Stimulated activated CD8-positive, alpha-beta memory T cell treated with anti-CD3 and anti-CD28 coated beads, Interleukin-2, amount 100 ng/mL, for 48 hours (primary cell): ENCODE data around the gene HIVEP3.

Experiments
- DNase-seq, 2 donors: peaks; one replicate each; pipeline ENCODE4 v3.0.0-alpha.2; 2020; ENCODE audit warnings: low read depth in 2 of 2

HIVEP3 gene

DNA sequence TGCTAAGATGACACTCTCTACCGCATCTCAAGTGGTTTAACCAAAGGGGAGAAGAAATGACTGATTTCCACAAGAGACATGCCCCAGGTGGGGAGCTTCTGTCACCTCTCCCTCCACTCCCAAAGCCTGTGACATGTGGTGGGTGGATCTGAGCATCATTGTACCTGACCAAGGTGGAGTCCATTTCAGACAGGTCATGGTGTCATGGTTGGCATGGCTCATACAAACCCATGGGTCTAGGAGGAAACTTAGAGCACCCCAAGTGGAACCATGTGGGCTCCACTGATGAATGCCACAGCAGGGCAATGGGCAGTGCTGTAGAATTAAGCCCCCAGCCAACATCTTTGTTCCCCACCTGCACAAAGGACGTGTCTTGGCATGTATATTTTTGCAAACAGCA lies 302.7 kb downstream of the HIVEP3 start:
- no peak for DNase-seq

DNA sequence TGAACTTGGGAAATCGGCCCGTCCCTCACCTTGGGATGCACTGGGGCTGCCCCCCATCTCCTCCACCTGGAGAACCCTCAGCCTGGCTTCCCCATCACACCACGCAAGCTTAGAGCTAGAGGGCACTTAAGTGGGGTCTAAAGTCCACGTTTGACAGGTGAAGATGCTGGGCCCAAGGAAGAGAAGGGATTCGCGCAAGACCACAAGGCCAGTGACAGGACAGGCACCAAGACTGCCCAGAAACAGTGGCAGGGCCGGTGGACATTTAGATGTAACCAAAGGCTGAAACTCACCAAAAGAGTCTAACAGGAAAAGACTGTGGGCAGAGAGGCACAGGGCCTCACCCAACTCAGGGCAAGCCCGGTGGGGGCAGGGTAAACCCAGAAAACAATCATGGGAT lies 303.4 kb downstream of the HIVEP3 start:
- no peak for DNase-seq

DNA sequence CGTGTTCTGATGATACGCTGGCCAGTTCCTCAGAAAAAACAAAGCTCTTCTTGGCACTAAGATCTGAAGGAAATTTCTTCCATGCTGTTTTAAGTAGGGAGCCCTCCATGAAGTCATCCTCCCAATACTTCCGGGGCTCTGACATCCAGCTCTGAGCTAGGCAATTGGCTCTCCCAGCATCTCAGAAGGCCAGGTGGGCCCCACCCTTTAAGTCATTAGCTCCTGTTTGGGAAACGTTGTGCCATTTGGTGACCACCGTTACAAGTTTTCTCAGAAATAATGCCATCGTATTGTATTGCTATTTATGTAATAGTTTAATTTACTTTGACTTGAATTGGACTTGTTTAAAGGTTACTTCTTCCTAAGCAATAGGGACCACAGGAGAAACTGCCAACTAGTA lies 303.9 kb downstream of the HIVEP3 start:
- DNase-seq: no peak

DNA sequence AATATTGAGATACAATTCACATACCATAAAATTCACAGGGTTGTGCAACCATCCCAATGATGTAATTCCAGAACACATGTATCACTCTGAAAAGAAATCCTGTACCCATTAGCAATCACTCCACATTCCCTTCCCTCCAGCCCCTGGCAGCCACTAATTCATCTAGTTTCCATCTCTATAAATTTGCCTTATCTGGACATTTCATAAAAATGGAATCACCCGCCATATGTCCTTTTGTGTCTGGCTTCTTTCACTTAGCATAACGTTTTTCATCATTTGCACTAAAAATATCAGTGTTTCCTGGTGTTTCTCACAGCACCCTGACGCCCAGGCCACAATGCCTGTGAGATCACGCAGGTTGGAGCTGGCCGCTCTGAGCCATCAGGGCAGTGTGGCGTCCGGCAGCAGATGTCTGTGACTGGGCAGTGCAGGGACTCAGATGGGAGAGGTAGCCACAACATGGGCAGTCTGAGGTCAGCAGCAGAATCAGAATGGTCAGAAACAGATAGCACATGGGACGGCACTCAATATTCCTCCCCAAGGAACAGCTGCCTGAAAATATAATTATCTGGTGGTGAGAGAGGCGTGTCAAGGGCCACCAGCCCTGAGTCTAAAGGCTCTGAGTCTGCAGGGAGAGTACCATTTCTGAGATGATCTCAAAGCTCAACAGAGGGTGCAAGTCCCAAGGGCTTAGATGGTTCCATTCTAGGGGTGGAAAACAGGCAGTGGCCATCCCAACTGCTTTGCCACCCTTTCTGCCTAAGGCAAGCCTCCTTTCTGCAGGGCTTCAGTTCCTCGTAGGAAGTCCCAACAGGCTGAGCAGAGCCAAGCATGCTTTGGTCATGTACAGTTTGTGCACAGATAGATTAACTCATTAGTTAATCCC lies 304.8 kb downstream of the HIVEP3 start:
- no peak for DNase-seq

DNA sequence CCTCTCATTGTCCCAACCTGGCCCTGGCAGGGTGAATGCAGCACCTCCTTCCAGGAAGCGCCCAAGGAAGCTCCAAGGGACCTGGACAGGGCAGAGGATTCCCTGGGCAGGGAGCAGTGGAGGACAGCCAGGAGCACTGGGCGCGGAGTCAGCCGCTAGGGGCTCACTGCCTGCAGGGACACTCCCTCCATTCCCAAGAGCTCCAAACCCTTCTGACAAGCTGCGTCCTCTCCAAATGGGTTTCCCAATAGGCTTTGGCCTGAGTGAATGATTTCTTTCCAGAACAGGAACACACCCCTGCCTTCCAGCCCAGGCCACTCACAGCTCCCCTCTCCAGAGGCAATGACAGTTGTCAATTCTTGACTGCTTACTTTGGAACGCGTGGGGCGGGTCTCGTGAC lies 305.8 kb downstream of the HIVEP3 start:
- DNase-seq: no peak

DNA sequence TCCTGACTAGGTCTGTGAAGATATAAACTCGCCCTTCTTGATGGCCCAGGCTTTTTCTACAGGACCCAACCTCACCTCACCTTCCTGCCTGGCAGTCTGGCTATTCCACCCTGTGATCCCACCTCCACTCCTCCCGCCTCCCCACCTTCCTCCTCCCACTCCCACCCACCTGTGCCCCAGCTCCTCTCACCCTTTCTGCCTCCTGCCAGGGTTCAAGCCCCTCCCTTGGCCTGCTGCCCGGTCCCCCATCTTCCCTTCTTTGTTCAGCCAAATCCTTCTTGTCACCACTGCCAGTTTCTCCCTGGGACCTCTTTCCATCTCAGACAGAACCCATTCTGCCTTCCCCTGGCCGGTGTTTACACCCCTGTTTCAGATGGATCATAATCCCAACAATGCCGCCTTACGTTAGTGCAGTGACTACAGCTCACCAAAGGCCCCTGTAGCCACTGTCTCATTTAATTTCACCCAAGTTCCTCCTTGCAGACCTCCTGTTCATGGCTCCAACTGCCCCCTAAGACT lies 306.7 kb downstream of the HIVEP3 start:
- no peak for DNase-seq

DNA sequence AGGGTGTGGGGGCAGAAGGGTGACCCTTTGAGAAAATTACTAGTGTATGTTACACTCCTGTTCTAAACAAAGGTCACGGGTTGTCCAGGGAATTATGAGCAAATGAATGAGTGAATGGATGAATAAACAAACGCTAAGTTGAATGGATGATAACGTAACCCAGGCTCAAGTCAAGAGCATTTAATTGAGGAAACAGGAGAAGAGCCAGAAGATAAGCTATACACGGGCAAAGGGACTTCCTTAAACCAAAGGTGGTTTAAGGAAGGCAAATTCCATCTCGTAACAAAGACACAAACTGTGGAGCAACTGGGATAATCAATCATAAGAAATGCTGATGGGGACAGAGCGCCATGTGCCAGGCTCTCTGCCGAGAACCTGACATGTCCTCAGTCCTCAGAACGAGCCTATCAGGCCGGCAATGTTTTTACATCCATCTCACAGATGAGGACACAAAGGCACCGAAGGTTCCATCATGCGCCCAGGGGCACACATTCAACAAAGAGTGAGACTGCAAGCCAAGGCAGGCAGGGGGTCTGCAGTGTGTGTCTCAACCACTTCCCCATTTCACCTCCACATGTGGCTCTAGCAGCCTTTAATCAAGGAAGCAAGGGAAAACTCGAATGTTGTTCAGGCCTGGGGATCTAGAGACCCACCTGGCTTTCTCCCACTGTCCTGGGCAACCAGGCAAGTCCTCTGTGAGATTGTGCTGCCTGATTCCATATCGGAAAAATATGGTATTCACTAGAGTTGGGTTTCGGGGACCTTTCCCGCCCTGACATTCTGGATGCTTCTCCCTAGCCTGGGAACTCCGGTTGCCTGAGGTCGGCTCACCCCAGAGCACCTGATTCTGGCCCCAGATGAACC lies 307.4 kb downstream of the HIVEP3 start:
- DNase-seq: no peak

DNA sequence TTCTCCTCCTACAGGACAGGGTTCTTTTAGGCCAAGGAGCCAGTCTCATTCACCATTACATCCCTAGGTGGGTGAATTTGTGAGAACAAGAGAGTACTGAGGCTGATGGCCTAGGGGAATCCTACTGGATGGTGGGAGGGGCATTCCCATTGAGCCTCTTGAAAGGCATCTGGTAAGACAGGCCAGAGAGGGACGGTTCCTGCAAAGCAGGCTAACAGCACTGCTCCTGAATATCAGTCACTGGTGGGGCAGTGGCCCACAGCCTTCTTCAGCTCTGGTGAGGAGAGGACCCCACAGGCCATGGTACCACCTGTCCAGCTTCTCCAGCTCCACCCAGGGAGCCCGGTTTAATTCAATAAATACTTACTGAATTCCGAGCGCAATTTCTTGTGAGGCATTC lies 308.4 kb downstream of the HIVEP3 start:
- no peak for DNase-seq

DNA sequence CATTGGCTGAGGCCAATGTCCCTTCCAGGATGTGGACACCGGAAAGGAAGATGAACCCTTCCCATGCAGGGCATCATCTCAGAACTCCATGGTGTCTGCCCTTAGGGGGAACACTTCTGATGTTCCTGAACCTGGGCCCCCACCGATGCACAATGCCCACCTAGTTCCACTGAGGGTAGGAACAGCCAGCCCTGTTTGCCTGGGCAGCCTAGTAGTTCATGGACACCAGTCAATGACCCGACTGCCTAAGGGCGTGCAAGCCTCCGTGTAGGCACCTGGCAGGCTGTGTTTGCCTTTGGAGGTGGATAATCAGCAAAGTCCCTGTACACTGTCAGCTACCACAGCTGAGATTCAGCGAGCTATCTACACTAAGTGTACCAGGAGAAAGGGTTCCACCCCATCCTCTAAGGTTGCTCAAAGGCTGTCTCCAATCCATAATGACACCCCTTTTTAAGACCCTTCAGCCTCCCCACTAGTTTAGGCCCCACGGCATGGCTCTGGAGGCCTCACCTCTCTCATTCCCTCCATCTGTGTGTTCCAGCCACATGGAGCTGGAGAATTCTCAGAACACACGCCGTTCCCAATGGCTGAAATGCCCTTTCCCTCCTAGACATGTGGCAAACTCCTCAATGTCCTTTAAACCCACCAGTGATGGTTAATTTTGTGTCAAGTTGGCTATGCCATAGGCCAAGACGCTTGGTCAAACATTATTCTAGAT lies 309.4 kb downstream of the HIVEP3 start:
- DNase-seq: no peak

DNA sequence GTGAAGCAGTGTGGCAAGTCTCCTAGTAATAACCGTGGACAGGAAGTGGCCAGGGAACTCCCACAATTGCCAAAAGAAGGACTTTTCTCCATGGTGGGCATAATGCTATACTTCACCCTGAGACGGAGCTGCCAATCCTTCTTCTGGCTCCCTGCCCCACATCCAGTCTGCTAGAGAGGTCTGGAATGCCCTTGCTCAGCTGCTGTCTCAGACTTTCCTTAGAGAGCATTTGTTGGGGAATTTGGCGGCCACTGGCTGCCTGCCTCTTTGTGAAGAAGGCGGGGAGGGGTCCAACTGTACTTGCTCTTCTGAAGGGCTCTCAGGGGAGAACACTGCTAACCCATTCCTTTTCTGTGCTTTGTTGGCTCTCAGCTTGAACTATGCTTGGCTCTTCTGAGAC lies 310.5 kb downstream of the HIVEP3 start:
- DNase-seq: no peak

DNA sequence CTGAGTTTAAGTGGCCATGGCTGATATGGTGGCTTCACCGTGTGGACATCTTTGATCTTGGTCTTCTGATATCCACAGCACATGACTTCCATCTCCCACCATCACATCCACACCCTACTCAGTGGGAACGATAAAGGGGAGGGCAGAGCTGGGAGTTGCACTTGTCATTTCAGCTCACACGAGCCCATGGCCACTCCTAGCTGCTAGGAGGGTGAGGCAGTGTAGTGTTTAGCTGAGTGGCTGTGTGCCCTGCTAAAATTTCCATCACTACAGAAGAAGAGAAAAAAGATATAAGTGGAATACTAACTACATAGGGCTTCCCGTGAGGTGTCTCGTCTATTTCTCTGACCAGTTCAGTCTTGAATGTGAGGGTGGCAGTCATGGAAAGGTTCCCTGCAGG lies 310.9 kb downstream of the HIVEP3 start:
- DNase-seq: no peak

DNA sequence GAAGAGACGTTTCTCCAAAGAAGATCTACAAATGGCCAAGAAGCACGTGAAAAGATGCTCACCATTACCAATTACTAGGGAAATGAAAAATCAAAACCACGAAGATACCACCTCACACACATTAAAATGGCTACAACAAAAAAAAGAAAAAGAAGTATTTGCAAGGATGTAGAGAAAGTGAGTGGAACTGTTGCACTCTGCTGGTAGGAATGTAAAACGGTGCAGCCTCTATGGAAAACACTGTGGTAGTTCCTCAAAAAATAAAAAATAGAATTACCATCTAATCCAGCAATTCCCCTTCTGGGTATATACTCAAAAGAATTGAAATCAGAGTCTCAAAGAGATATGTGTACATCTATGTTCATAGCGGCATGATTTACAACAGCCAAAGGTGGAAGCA lies 318.8 kb downstream of the HIVEP3 start:
- no peak for DNase-seq

DNA sequence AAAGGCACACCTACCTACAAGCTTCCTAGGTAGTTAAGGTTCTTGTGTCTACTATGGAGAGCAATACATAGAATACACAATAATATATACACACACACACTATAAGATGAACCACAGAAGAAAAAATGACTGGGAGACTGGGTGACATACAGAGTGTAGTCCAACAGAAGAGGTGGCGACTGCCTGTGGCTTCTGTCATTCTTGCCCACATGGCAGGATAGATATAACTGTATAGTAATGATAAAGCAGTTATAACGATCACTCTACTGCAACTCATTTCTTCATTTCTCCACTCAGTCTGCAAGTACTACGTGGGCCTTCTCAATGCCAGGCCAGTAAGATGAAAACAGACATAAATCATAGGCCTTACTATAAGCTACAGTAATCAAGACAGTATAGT lies 320.4 kb downstream of the HIVEP3 start:
- no peak for DNase-seq

DNA sequence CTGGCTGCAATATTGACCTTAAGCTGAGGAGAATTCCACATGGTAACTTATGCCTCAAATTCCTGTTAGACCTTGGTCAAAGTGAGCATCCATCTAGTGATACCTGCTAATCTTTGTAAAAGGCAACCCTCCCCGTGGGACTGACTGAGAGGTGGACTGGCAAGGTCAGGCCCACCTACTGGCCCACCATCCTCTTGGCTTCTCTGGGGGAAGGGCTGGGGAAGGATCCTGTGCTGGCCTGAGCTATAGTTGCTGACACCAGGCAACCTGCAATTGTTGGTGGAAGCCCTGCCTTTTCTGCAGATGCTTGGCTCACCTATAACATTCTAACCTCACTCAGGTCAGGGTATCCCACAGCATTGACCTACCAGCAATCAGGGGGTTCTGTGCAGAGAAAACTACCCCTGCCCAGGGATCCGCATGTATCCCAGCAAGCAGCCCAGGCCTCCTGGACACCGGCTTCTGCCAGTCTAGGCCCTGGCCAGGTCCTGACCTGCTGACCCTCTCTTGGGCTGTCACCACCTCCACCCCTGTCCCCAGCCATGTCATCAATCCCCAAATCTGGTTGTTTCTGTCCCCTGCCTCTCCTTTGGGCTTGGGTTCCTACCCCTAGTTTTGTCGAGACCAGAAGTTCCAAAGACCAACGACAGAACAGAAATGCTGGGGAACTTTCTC lies 326.1 kb downstream of the HIVEP3 start:
- DNase-seq: no peak

DNA sequence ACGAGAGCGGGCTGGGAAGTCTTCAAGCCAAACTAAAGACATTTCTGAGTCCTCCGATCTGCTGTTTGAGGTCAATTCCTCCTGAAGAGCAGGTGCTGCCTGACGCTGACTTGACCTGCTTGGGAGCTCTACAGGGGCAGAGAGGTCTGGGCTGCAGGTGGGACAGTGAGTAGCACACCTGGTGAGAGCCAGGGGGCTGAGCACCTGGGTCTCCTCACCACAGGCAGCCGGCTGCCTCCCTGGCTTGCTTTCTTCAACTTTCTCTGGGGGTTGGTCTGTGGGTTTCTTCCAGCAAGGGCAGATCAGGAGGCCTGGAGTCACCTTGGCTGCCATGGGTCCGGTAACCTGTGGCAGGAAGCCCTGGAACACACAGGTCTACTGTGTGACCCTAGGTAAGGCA lies 326.8 kb downstream of the HIVEP3 start:
- DNase-seq: no peak

DNA sequence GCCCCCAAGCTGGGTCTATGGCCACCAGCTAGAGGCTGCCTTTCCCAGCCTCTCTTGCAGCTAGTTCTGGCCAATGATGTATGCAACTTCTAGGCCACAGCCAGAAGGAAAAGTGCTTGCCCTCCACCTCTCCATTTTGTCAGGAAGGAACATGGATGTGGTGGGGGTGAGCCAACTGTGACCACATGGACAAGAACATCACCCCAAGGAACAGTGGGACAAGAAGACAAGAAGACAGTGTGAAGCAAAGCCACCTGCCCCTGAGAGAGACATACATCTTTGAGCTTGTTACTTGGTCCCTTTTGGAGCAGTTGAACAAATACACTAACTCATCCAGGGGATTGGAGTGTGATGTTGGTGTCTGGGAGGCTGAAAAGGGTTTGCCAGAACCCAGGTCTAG lies 328.4 kb downstream of the HIVEP3 start:
- DNase-seq: no peak

DNA sequence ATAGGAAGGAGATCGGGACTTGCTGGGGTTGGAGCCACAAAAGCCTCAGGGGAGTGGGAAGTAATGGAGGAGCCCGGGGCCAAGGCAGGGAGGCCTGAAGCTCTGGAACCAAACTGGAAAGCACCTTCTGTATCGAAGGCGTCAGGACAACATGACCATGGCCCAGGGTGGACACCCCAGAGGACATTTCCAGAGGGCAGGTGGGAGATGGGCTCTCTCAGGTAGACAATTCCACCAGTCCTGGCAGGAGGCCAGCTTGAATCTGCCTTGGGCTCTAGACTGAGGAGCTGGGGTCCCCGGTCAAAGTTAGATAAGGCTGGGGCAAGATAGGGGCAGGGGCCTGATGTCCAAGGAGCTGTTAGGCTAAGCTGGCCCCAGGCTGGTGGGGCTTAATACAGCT lies 329.3 kb downstream of the HIVEP3 start:
- DNase-seq: no peak

DNA sequence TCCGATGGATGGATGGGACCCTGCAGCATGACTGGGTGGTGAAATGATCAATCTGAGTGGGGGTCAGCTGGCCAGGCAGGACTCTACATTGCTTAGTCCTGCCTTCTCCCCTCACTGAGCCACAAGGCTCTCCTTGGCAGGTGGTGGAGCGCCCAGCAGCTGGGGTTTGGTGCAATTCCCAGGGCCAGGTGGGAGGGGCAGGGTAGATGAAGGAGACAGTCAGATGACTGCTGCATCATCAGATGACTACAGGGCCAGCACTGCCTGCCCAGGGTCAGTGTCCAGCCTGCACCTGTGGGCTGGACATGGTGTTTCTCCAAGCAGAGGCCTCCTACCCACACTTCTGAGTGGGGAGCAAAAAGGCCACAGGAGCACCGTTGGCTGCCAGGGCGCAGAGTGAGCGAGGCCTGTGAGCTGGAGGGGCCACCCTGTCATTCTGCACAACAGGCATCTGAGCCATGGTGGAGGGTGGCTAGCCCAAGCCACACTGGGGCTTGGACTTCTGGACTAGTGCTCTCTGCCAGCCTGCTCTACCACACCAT lies 330.3 kb downstream of the HIVEP3 start:
- no peak for DNase-seq

DNA sequence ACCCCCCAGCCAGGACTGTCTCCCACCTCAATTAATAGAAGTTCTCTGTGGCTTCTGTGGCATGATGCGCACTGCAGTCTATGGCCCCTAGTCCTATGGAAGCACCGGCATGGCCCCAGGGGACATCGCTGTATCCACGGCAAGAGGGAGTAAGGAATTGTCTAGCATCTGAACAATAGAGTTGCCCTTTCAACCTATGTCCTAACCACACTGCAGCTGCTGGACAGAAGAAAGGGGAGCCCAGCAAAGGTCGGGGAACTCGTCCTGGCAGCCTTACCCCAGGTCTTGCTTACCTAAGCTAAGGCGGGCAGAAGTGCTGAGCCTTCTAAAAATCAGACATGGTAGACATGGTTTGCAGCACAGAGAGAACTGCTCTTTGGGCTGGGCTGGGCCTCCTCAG lies 330.9 kb downstream of the HIVEP3 start:
- no peak for DNase-seq

DNA sequence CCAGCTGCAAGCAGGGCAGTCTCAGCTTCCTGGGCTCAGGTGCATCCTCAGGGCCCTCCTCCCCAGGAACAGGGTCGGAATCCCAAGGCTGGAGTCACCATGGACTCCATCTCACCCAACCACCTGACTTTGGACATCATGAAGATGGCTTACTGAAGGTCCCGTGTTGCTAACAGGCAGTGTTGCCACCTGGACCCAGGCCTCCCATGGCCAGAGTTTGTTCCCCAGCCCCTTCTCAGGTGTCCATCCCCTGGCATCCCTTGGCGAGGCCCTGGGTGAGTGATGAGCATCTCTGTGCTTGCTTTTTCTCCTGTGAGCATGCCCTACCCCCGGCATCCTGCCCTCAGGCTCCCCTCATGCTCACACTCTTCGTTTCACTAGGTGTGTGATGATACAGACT lies 332.5 kb downstream of the HIVEP3 start:
- no peak for DNase-seq
